Measurements from ENCODE around the gene PID1.
"Not testable (repeated sequence)": the region's sequence is repeated elsewhere in the genome, so short reads cannot be mapped to it uniquely, and the experiment has no call there.

The PID1 gene

GRCh38 chr2:229104025-229104424 is 167.1 kb downstream of the PID1 start:
- no peak for DNase-seq

DNA sequence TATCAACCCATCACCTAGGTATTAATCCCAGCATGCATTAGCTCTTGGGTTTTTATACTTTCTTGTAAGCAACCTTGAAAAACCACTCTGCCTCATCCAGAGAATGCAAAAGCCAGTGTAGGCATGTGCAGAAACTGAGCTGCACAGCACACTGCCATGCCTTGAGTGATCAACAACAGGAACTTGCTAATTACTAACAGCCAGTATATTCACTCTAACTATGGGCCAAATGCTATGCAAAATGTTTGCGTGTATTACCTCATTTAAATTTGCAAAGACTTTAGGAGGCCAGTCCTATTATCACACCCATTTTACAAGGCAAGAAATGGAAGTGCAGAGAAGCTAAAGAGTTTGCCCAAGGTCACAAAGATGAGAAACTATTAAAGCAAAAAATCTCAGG is 169.8 kb downstream of the PID1 start:
- no peak for DNase-seq

DNA sequence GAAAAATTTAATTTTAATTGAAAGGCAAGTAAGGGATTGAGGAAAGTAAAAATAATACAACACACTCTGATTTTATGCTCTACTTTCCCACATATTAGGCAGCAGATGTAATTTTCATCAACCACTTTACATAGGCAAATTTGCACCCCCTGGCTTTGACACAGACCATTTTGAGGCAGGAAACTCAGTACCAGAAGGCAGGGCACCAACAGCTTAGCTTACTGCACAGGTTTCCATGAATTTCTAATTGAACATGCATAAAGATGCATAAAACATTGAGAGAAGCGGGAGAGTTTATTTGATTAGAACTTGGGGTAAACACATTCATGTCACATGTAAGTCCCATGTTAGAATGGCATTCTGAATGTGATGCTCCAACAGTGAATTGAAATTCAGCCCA is 171.9 kb downstream of the PID1 start:
- no peak for DNase-seq

DNA sequence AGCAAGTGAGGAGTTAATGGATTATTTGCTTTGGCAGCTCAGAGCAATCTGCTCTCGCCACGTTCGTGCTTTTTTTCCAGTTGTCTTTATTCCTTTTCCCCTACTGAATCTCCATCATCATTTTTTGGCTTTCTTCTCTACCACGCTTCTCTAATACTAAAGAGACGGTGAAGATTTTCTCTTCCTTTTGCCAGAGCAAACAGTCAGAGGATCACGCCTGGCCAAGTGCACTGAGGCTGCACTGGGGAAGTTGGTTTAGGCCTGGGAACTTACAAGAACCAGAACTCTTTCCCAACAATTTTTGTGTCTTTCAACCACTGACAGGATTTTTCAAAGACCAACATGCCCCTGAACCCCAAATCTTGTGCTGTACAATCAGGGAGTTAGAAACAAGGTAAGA is 172.3 kb downstream of the PID1 start:
- DNase-seq = no peak

- DNase-seq = no peak
Observed at GRCh38 chr2:229096409-229097066, 174.5 kb downstream of the PID1 start.

- no peak for DNase-seq
Observed at GRCh38 chr2:229095472-229095871, 175.6 kb downstream of the PID1 start.

DNA sequence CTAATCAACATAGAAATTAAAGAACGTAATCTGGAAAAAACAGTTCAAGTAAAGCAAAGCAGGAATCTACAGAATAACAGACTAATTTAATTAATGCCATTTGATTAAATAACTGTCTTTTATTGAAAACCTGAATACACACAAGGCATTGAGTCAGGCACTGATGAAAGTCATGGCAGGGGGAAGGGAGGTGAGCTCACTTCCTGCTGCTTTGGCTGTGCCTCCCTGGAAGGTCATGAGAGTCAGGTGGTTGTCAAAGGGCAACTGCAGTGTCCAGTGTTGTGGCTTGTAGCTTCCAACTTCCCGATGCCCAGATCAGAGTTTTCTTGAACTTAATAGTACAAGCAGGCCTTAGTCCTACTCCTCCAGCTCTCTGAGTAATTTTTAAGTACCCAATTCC is 180.9 kb downstream of the PID1 start:
- no peak for DNase-seq

DNA sequence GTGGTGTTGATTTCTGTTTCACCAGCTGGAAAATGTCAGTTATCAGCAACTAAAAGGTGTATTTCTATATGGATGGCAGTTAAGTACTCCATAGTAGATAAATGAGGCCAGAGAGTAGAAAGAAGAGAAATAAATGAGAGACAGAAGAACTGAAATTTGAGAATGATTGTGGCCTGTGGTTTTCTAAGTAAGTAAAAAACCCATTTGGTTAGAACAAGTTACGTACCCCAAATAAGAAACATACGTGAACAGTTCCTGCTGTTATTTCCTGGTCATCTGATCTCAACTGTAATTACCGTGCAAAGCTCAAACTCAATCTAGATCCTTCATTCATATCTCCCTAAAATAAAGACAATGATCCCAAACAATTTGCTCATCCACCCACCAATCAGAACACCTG is 181.3 kb downstream of the PID1 start:
- no peak for DNase-seq

- DNase-seq = no peak
Observed at GRCh38 chr2:229088966-229089700, 182.0 kb downstream of the PID1 start.

DNA sequence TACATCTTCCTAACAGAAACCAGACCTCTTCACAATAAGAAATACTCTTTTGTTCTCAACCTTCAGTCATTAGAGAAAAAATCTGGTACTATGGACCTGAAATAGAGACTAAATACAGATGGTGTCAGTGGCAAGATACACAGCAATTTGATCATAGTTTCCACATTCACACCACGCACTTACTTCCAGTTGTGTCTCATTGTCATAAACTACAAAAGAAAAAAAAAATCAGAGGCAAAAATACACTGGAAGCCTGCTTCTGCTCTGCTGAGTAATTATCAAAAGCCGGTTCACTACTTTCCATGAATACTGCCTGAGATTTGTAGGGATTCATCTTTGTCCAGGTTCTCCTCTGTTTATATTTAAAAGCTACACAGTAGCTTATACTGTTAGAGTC is 182.6 kb downstream of the PID1 start:
- no peak for DNase-seq

DNA sequence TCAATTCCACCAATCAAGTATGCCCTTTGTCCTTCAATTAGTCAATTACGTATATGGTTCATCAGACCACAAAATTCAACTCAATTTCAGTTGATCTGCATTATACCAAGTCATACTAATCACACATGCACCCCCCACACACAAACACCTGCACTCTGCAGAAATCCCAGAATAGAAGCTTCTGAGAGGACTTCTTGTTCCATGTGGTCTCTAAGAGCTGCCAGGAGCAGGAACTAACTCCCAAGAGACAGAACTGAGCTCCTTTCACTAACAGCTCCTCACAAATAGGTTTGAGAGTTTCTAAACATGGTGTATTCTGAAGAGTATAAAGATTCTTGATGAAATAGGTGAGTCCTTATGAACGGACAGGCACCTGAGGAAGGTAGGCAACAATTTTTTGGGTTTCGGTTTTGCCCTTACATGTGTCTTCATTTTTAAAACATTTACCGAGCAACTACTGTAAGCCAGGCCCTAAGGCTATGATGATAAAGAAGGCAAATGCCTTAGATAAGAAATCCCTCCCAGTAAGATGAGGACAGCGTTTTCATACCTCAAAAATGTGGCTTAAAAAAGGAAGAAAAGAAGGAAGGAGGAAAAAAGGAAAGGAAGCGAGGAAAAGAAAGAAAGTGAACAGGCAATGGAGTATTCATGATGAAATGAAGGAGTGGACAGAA is 183.1 kb downstream of the PID1 start:
- no peak for DNase-seq

GRCh38 chr2:229087267-229087666 is 183.8 kb downstream of the PID1 start:
- no peak for DNase-seq

DNA sequence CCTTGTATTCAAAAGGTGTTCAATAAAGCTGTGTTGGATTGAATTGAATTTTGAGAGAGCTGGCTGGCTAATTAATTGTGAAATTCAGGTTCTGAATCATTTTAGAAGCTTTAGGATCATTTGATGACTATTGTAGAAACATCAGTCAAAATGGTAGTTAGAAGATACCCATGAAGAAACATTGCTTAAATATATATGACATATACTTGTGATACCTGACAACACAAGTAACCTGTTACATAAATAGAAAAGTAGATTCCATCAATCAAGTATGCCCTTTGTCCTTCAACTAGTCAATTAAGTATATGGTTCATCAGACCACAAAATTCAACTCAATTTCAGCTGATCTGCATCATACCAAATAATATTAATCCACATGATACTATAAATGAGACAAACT is 185.6 kb downstream of the PID1 start:
- DNase-seq = no peak

GRCh38 chr2:229084447-229084846 is 186.6 kb downstream of the PID1 start:
- no peak for DNase-seq

- no peak for DNase-seq
Observed at GRCh38 chr2:229083606-229084340, 187.3 kb downstream of the PID1 start.

DNA sequence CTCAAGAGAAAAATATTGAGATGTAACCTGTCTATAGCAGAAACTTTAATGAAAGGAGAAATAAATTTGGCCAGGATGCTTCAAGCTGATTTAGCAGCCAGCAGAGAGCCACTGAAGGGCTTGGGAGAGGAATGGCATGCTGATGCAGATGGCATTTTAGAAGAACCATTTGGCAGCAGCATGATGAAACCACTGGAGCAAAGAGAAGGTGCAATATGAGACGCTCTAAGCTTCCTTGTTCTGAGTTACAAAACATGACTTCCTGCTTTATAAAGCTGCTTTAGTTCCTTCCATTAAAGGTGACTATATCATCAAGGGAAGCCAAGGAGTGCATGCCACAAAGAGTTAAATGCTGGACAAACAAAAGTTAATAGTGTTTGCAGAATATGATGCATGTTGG is 189.7 kb downstream of the PID1 start:
- no peak for DNase-seq

DNA sequence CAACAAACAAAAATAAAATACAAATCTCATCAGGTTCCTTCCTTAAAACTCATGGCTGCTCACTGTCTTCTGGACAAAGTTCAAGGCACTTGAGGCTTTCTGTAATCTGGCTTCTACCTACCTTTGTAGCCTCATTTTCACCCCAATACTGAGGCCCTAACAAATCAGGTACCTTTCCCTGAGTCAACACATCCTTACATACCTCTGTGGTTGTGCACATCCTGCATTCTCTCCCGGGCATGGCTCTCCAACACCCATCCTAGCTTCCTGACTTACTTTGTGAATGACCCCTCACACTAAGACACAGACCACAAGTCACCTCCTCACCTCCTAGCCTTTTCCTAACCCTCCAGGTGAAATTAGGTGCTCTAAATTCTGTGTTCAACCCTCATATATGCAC is 190.9 kb downstream of the PID1 start:
- DNase-seq = no peak

DNA sequence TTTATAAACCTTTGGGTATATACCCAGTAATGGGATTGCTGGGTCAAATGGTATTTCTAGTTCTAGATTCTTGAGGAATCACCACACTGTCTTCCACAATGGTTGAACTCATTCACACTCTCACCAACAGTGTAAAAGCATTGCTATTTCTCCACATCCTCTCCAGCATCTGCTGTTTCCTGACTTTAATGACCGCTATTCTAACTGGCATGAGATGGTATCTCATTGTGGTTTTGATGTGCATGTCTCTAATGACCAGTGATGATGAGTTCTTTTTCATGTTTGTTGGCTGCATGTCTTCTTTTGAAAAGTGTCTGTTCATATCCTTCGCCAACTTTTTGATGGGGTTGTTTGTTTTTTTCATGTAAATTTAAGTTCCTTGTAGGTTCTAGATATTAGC is 194.2 kb downstream of the PID1 start:
- not testable (repeated sequence) for DNase-seq

DNA sequence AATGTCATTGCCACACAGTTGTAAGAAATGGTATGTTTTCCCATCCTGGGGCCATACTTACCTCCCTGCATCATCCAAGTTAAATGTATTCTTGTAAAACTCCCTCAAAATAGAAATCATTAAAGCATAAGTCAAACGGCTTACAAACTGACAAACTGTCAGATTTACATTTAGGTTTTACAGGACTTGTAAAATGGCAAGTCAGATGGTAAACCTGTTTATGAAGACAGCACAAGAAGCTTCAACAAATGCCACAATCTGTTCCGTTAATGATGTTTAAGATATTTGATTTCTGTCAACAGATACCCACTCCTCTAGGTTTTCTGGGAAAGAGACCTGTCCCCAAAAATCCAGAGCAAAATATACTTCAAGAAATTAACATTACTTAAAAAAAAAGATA is 197.2 kb downstream of the PID1 start:
- DNase-seq = no peak

- no peak for DNase-seq
Observed at GRCh38 chr2:229071292-229071976, 199.7 kb downstream of the PID1 start.

DNA sequence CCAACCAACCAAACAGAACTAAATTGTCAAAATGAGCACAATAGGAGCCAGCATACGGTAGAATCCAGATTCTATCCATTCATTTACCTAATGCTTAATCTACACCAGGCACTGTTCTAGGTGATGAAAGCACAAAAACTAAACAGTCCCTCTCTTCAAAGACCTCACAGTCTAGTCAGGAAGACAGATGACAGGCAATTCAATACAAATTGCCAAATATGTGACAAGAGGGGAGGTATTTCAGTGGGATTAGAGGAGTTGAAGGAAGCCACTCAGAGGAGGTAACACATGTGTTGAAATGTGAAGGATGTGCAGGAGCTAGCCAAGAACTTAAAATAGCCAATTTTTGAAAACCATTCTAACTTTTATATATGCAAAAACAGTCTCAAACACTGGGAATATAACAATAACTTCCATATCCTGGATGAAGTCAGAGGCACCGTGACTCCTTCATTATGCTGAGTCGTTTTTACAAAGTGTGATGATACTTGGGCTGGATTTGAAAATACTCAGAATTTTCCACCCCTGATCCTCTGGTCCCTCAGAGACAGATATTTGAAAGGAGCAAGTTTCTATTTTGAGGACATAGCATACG is 204.9 kb downstream of the PID1 start:
- no peak for DNase-seq

GRCh38 chr2:229064749-229065148 is 206.3 kb downstream of the PID1 start:
- DNase-seq = no peak

DNA sequence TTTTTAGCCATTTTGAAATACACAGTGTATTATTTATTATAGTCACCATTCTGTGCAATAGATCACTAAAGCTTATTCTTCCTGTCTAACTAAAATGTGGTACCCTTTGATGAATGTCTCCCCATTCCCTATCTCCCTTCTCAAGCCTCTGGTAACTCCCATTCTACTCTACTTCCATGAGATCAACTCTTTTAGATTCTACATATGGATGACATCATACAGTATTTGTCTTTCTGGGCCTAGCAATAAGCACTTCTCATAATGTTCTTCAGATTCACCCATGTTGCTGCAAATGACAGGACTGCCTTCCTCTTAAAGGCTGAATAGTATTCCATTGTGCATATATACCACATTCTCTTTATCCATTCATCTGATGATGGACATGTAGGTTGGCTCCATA is 210.9 kb downstream of the PID1 start:
- DNase-seq = no peak

All from activated CD4-positive, CD25-positive, alpha-beta regulatory T cell (primary cell).